IPS-18a (cell line): ENCODE data around the gene MYO3B.

Experiments
- H3K27ac ChIP-seq: one replicate; pipeline ENCODE4 v1.5.1; 2013; ENCODE audit warnings: low read length
- H3K27me3 ChIP-seq: one replicate; pipeline ENCODE4 v1.6.1; 2013; ENCODE audit warnings: mild to moderate bottlenecking, low read length; ENCODE audit not compliant: control insufficient read depth, insufficient read depth
- H3K36me3 ChIP-seq: one replicate; pipeline ENCODE4 v1.6.1; 2013; ENCODE audit warnings: low read depth, low read length; ENCODE audit not compliant: control insufficient read depth
- H3K4me1 ChIP-seq: one replicate; pipeline ENCODE4 v1.6.1; 2013; ENCODE audit warnings: low read depth, low read length; ENCODE audit not compliant: control insufficient read depth
- H3K4me3 ChIP-seq: one replicate; pipeline ENCODE4 v1.5.1; 2013; ENCODE audit warnings: low read length
- H3K9ac ChIP-seq: one replicate; pipeline ENCODE4 v1.6.1; 2013; ENCODE audit warnings: mild to moderate bottlenecking, low read length, moderate library complexity
- H3K9me3 ChIP-seq: one replicate; pipeline ENCODE4 v1.6.1; 2013; ENCODE audit warnings: low read depth, low read length; ENCODE audit not compliant: control insufficient read depth

Gene MYO3B

GRCh38 chr2:170455617-170456426 is 277.9 kb downstream of the MYO3B start:
- no peak overlapping the region for H3K4me3 ChIP-seq
- H3K9me3 ChIP-seq: peaks cover 6% of the 10 kb centered on the region
- H3K27ac ChIP-seq: no peak overlapping the region
- no peaks in the 10 kb centered on the region for H3K27me3 ChIP-seq
- H3K36me3 ChIP-seq: no peaks in the 10 kb centered on the region
- H3K4me1 ChIP-seq: no peaks in the 10 kb centered on the region
- no peak overlapping the region for H3K9ac ChIP-seq

GRCh38 chr2:170456914-170457313 is 279.0 kb downstream of the MYO3B start:
- Histone ChIP-seq H3K27me3 (no peaks in the 10 kb centered on the region), H3K36me3 (no peaks in the 10 kb centered on the region), H3K9me3 (no peaks in the 10 kb centered on the region), H3K4me3 (no peak overlapping the region), H3K27ac (no peak overlapping the region), H3K4me1 (peaks cover 2% of the 10 kb centered on the region), H3K9ac (no peak overlapping the region)

GRCh38 chr2:170457742-170458141 is 279.8 kb downstream of the MYO3B start:
- Histone ChIP-seq H3K9me3 (no peaks in the 10 kb centered on the region), H3K36me3 (no peaks in the 10 kb centered on the region), H3K4me3 (no peak overlapping the region), H3K27ac (no peak overlapping the region), H3K9ac (no peak overlapping the region), H3K27me3 (no peaks in the 10 kb centered on the region), H3K4me1 (peaks cover 10% of the 10 kb centered on the region)

GRCh38 chr2:170461889-170462288 is 283.9 kb downstream of the MYO3B start:
- H3K27ac ChIP-seq: no peak overlapping the region
- no peaks in the 10 kb centered on the region for H3K27me3 ChIP-seq
- no peak overlapping the region for H3K9ac ChIP-seq
- peaks cover 11% of the 10 kb centered on the region for H3K4me1 ChIP-seq
- H3K4me3 ChIP-seq: no peak overlapping the region
- H3K9me3 ChIP-seq: no peaks in the 10 kb centered on the region
- no peaks in the 10 kb centered on the region for H3K36me3 ChIP-seq

- Histone ChIP-seq H3K36me3 (no peaks in the 10 kb centered on the region), H3K27ac (no peak overlapping the region), H3K27me3 (no peaks in the 10 kb centered on the region), H3K4me3 (no peak overlapping the region), H3K9me3 (no peaks in the 10 kb centered on the region), H3K4me1 (peaks cover 11% of the 10 kb centered on the region), H3K9ac (no peak overlapping the region)
These were observed 284.7 kb downstream of the MYO3B start for GRCh38 chr2:170462433-170463205.

- no peaks in the 10 kb centered on the region for H3K9me3 ChIP-seq
- H3K4me1 ChIP-seq: peaks cover 11% of the 10 kb centered on the region
- H3K27me3 ChIP-seq: no peaks in the 10 kb centered on the region
- H3K9ac ChIP-seq: no peak overlapping the region
- no peak overlapping the region for H3K27ac ChIP-seq
- no peaks in the 10 kb centered on the region for H3K36me3 ChIP-seq
- H3K4me3 ChIP-seq: no peak overlapping the region
These were observed 285.2 kb downstream of the MYO3B start for GRCh38 chr2:170463206-170463537.

- Histone ChIP-seq H3K9me3 (no peaks in the 10 kb centered on the region), H3K27ac (no peak overlapping the region), H3K4me1 (peaks cover 11% of the 10 kb centered on the region), H3K27me3 (no peaks in the 10 kb centered on the region), H3K4me3 (no peak overlapping the region), H3K36me3 (no peaks in the 10 kb centered on the region), H3K9ac (no peak overlapping the region)
These were observed 286.3 kb downstream of the MYO3B start for GRCh38 chr2:170464268-170464667.

- Histone ChIP-seq H3K36me3 (no peaks in the 10 kb centered on the region), H3K27me3 (no peaks in the 10 kb centered on the region), H3K4me1 (peaks cover 11% of the 10 kb centered on the region), H3K27ac (no peak overlapping the region), H3K9ac (no peak overlapping the region), H3K9me3 (no peaks in the 10 kb centered on the region), H3K4me3 (no peak overlapping the region)
These were observed 287.3 kb downstream of the MYO3B start for GRCh38 chr2:170465241-170465640.

GRCh38 chr2:170466632-170467031 is 288.7 kb downstream of the MYO3B start:
- Histone ChIP-seq H3K9ac (no peak overlapping the region), H3K4me1 (peaks cover 11% of the 10 kb centered on the region), H3K27me3 (no peaks in the 10 kb centered on the region), H3K4me3 (no peak overlapping the region), H3K36me3 (no peaks in the 10 kb centered on the region), H3K27ac (no peak overlapping the region), H3K9me3 (no peaks in the 10 kb centered on the region)

- no peaks in the 10 kb centered on the region for H3K27me3 ChIP-seq
- H3K9ac ChIP-seq: no peak overlapping the region
- no peak overlapping the region for H3K27ac ChIP-seq
- H3K4me1 ChIP-seq: peaks cover under 1% of the 10 kb centered on the region
- no peaks in the 10 kb centered on the region for H3K36me3 ChIP-seq
- no peak overlapping the region for H3K4me3 ChIP-seq
- no peaks in the 10 kb centered on the region for H3K9me3 ChIP-seq
These were observed 289.8 kb downstream of the MYO3B start for GRCh38 chr2:170467568-170468422.

GRCh38 chr2:170468557-170468956 is 290.6 kb downstream of the MYO3B start:
- H3K27ac ChIP-seq: no peak overlapping the region
- no peaks in the 10 kb centered on the region for H3K4me1 ChIP-seq
- no peak overlapping the region for H3K4me3 ChIP-seq
- no peaks in the 10 kb centered on the region for H3K27me3 ChIP-seq
- no peaks in the 10 kb centered on the region for H3K36me3 ChIP-seq
- H3K9ac ChIP-seq: no peak overlapping the region
- no peaks in the 10 kb centered on the region for H3K9me3 ChIP-seq
